HG03558 (cell line): ENCODE results near the gene IFT172.

Experiments used
- ATAC-seq: cut with Tn5 transposase; IDR thresholded peaks from one replicate; pipeline ENCODE4 v1.9.1; 2021; ENCODE audit warnings: moderate number of reproducible peaks; ENCODE audit not compliant: unreplicated experiment; ENCODE audit errors: extremely low read depth

The IFT172 gene

GRCh38 chr2:27494284-27494943 is 4.9 kb upstream of the IFT172 start:
- no peak for ATAC-seq

- ATAC-seq = no peak
Measured at GRCh38 chr2:27493948-27494283, 4.4 kb upstream of the IFT172 start.

- ATAC-seq = no peak
Measured at GRCh38 chr2:27492557-27492956, 3.0 kb upstream of the IFT172 start.

- no peak for ATAC-seq
Measured at GRCh38 chr2:27489118-27489497, 435 bp downstream of the IFT172 start.

- ATAC-seq = no peak
Measured at GRCh38 chr2:27485496-27485895, 4.0 kb downstream of the IFT172 start.

GRCh38 chr2:27471961-27472360 is 17.6 kb downstream of the IFT172 start:
- ATAC-seq = no peak

GRCh38 chr2:27464443-27464842 is 25.1 kb downstream of the IFT172 start:
- no peak for ATAC-seq

GRCh38 chr2:27461118-27461517 is 28.4 kb downstream of the IFT172 start:
- no peak for ATAC-seq

GRCh38 chr2:27453968-27454367 is 35.6 kb downstream of the IFT172 start:
- ATAC-seq = no peak

- ATAC-seq = no peak
Measured at GRCh38 chr2:27451095-27451494, 38.4 kb downstream of the IFT172 start.

GRCh38 chr2:27448381-27448780 is 41.2 kb downstream of the IFT172 start:
- ATAC-seq = no peak

GRCh38 chr2:27446057-27446456 is 43.5 kb downstream of the IFT172 start:
- ATAC-seq = no peak

GRCh38 chr2:27445615-27446014 is 43.9 kb downstream of the IFT172 start:
- ATAC-seq = no peak

- ATAC-seq = no peak
Measured at GRCh38 chr2:27445155-27445554, 44.4 kb downstream of the IFT172 start.

GRCh38 chr2:27442920-27443282 is 46.6 kb downstream of the IFT172 start:
- no peak for ATAC-seq

- ATAC-seq = no peak
Measured at GRCh38 chr2:27441958-27442919, 47.3 kb downstream of the IFT172 start, which contains the start of gene KRTCAP3. Gene KRTCAP3 (plus strand): TSS chr2:27442381. CDS start chr2:27442413, 32 bp downstream.

- ATAC-seq = no peak
Measured at GRCh38 chr2:27441226-27441926, 48.2 kb downstream of the IFT172 start.

GRCh38 chr2:27435628-27436027 is 53.9 kb downstream of the IFT172 start:
- ATAC-seq = no peak

GRCh38 chr2:27431395-27431794 is 58.1 kb downstream of the IFT172 start:
- ATAC-seq = no peak

- peak; percentile 31 for ATAC-seq
Measured at GRCh38 chr2:27428978-27429541, 60.5 kb downstream of the IFT172 start.
